Stimulated activated memory B cell treated with anti-CD40 and anti-IgM and Interleukin-4, amounts not matched to agents 10 μg/mL and 1 μg/mL and 100 μg/mL, for 72 hours (primary cell): ENCODE measurements around the gene ENTR1.

Experiments
- ATAC-seq: fragments of 150-1000 bp; cut with Tn5 transposase; 2 replicates; pipeline ENCODE4 v1.10.0; 2021
- H3K27ac Mint-ChIP-seq: one replicate; pipeline ENCODE4 v1.8.0; 2022; ENCODE audit warnings: mild to moderate bottlenecking, mixed read lengths
- H3K27me3 Mint-ChIP-seq: one replicate; pipeline ENCODE4 v1.8.0; 2022; ENCODE audit warnings: mixed read lengths
- H3K36me3 Mint-ChIP-seq: one replicate; pipeline ENCODE4 v1.8.0; 2022; ENCODE audit warnings: mixed read lengths
- H3K4me1 Mint-ChIP-seq: one replicate; pipeline ENCODE4 v1.8.0; 2022; ENCODE audit warnings: mixed read lengths
- H3K4me3 Mint-ChIP-seq: one replicate; pipeline ENCODE4 v1.8.0; 2022; ENCODE audit warnings: mild to moderate bottlenecking, moderate library complexity, mixed read lengths
- H3K9me3 Mint-ChIP-seq: one replicate; pipeline ENCODE4 v1.8.0; 2022; ENCODE audit warnings: mixed read lengths

The ENTR1 gene

GRCh38 chr9:136361047-136361753 lies 49.2 kb downstream of the ENTR1 start:
- Mint-ChIP-seq H3K27ac (no peak overlapping the region), H3K4me3 (no peak overlapping the region), H3K27me3 (no peaks in the 10 kb centered on the region), H3K9me3 (no peaks in the 10 kb centered on the region), H3K4me1 (peaks cover 14% of the 10 kb centered on the region), H3K36me3 (peaks cover 22% of the 10 kb centered on the region)
- ATAC-seq = no peak

- H3K9me3 Mint-ChIP-seq = no peaks in the 10 kb centered on the region
- peaks cover 8% of the 10 kb centered on the region for H3K4me1 Mint-ChIP-seq
- H3K4me3 Mint-ChIP-seq = no peak overlapping the region
- no peak for ATAC-seq
- H3K36me3 Mint-ChIP-seq = peaks cover 22% of the 10 kb centered on the region
- no peak overlapping the region for H3K27ac Mint-ChIP-seq
- H3K27me3 Mint-ChIP-seq = no peaks in the 10 kb centered on the region
Measured at GRCh38 chr9:136359774-136360718, 50.4 kb downstream of the ENTR1 start.

- ATAC-seq = no peak
- Mint-ChIP-seq H3K4me3 (no peak overlapping the region), H3K27ac (no peak overlapping the region), H3K36me3 (peaks cover 22% of the 10 kb centered on the region), H3K9me3 (no peaks in the 10 kb centered on the region), H3K4me1 (peaks cover 8% of the 10 kb centered on the region), H3K27me3 (peaks cover 11% of the 10 kb centered on the region)
Measured at GRCh38 chr9:136358888-136359287, 51.5 kb downstream of the ENTR1 start.

- Mint-ChIP-seq H3K4me3 (no peak overlapping the region), H3K9me3 (no peaks in the 10 kb centered on the region), H3K4me1 (peaks cover 8% of the 10 kb centered on the region), H3K27ac (no peak overlapping the region), H3K27me3 (peaks cover 20% of the 10 kb centered on the region), H3K36me3 (peaks cover 22% of the 10 kb centered on the region)
- ATAC-seq = no peak
Measured at GRCh38 chr9:136358016-136358415, 52.4 kb downstream of the ENTR1 start.

GRCh38 chr9:136357202-136357725 lies 53.1 kb downstream of the ENTR1 start:
- ATAC-seq = no peak
- H3K4me1 Mint-ChIP-seq = peaks cover under 1% of the 10 kb centered on the region
- H3K4me3 Mint-ChIP-seq = no peak overlapping the region
- peaks cover 18% of the 10 kb centered on the region for H3K36me3 Mint-ChIP-seq
- H3K27ac Mint-ChIP-seq = no peak overlapping the region
- peaks cover 28% of the 10 kb centered on the region for H3K27me3 Mint-ChIP-seq
- H3K9me3 Mint-ChIP-seq = no peaks in the 10 kb centered on the region

- H3K36me3 Mint-ChIP-seq = peaks cover 9% of the 10 kb centered on the region
- ATAC-seq = no peak
- no peaks in the 10 kb centered on the region for H3K9me3 Mint-ChIP-seq
- peaks cover 28% of the 10 kb centered on the region for H3K27me3 Mint-ChIP-seq
- no peak overlapping the region for H3K27ac Mint-ChIP-seq
- H3K4me3 Mint-ChIP-seq = no peak overlapping the region
- H3K4me1 Mint-ChIP-seq = no peaks in the 10 kb centered on the region
Measured at GRCh38 chr9:136355616-136356557, 54.5 kb downstream of the ENTR1 start.

GRCh38 chr9:136354592-136355085 lies 55.8 kb downstream of the ENTR1 start:
- no peak overlapping the region for H3K4me3 Mint-ChIP-seq
- no peaks in the 10 kb centered on the region for H3K4me1 Mint-ChIP-seq
- H3K36me3 Mint-ChIP-seq = no peaks in the 10 kb centered on the region
- peaks cover 36% of the 10 kb centered on the region for H3K27me3 Mint-ChIP-seq
- H3K9me3 Mint-ChIP-seq = no peaks in the 10 kb centered on the region
- no peak for ATAC-seq
- H3K27ac Mint-ChIP-seq = no peak overlapping the region

GRCh38 chr9:136353757-136354488 lies 56.5 kb downstream of the ENTR1 start:
- H3K9me3 Mint-ChIP-seq = no peaks in the 10 kb centered on the region
- H3K36me3 Mint-ChIP-seq = no peaks in the 10 kb centered on the region
- H3K4me3 Mint-ChIP-seq = no peak overlapping the region
- H3K27me3 Mint-ChIP-seq = peaks cover 36% of the 10 kb centered on the region
- ATAC-seq = no peak
- H3K4me1 Mint-ChIP-seq = no peaks in the 10 kb centered on the region
- no peak overlapping the region for H3K27ac Mint-ChIP-seq

GRCh38 chr9:136353088-136353487 lies 57.3 kb downstream of the ENTR1 start:
- Mint-ChIP-seq H3K27me3 (peaks cover 36% of the 10 kb centered on the region), H3K4me1 (no peaks in the 10 kb centered on the region), H3K9me3 (no peaks in the 10 kb centered on the region), H3K27ac (no peak overlapping the region), H3K4me3 (no peak overlapping the region), H3K36me3 (no peaks in the 10 kb centered on the region)
- no peak for ATAC-seq

GRCh38 chr9:136352682-136353081 lies 57.7 kb downstream of the ENTR1 start:
- no peak overlapping the region for H3K4me3 Mint-ChIP-seq
- peaks cover 40% of the 10 kb centered on the region for H3K27me3 Mint-ChIP-seq
- H3K4me1 Mint-ChIP-seq = no peaks in the 10 kb centered on the region
- no peak overlapping the region for H3K27ac Mint-ChIP-seq
- H3K36me3 Mint-ChIP-seq = no peaks in the 10 kb centered on the region
- ATAC-seq = no peak
- H3K9me3 Mint-ChIP-seq = no peaks in the 10 kb centered on the region
